GM19099 (cell line): ENCODE results near the gene SLF2.

Experiments used
- POLR2A ChIP-seq: IDR thresholded peaks from 3 replicates; pipeline ENCODE4 v1.6.1; 2011; ENCODE audit warnings: low read depth; ENCODE audit not compliant: insufficient read length; ENCODE audit errors: extremely low read depth

The SLF2 gene

GRCh38 chr10:100909501-100910263 lies 3.1 kb upstream of the SLF2 start:
- TF ChIP-seq POLR2A: no peak

GRCh38 chr10:100911472-100911871 lies 1.3 kb upstream of the SLF2 start:
- no peak for TF ChIP-seq POLR2A

- TF ChIP-seq POLR2A: no peak
Measured at GRCh38 chr10:100912013-100912604, 654 bp upstream of the SLF2 start.

GRCh38 chr10:100913470-100913865 lies 705 bp downstream of the SLF2 start:
- TF ChIP-seq POLR2A: no peak

- TF ChIP-seq POLR2A: no peak
Measured at GRCh38 chr10:100917071-100917470, 4.3 kb downstream of the SLF2 start.

GRCh38 chr10:100923580-100923979 lies 10.8 kb downstream of the SLF2 start:
- TF ChIP-seq POLR2A: no peak

- no peak for TF ChIP-seq POLR2A
Measured at GRCh38 chr10:100927266-100927665, 14.5 kb downstream of the SLF2 start.

GRCh38 chr10:100928039-100928438 lies 15.3 kb downstream of the SLF2 start:
- no peak for TF ChIP-seq POLR2A

- no peak for TF ChIP-seq POLR2A
Measured at GRCh38 chr10:100930368-100930767, 17.6 kb downstream of the SLF2 start.

- no peak for TF ChIP-seq POLR2A
Measured at GRCh38 chr10:100934084-100934659, 21.4 kb downstream of the SLF2 start.

GRCh38 chr10:100939763-100940344 lies 27.1 kb downstream of the SLF2 start:
- no peak for TF ChIP-seq POLR2A

- TF ChIP-seq POLR2A: no peak
Measured at GRCh38 chr10:100942229-100942628, 29.5 kb downstream of the SLF2 start.

- no peak for TF ChIP-seq POLR2A
Measured at GRCh38 chr10:100943508-100943907, 30.7 kb downstream of the SLF2 start.

GRCh38 chr10:100945754-100946153 lies 33.0 kb downstream of the SLF2 start:
- no peak for TF ChIP-seq POLR2A

- TF ChIP-seq POLR2A: no peak
Measured at GRCh38 chr10:100948916-100949315, 36.2 kb downstream of the SLF2 start.

GRCh38 chr10:100960251-100960650 lies 47.5 kb downstream of the SLF2 start:
- TF ChIP-seq POLR2A: no peak
